Measurements from ENCODE around the gene PLAA. TPM values are rescaled to one million over a fixed set of nuclear protein-coding genes. Genes with fewer than 3 reads are reported as not detected.
A peak's percentile ranks its signal among the peaks of the same experiment; 100 is the strongest.

Gene PLAA
- 10 to 100 TPM; 11.4 to 26.5 (median 24.2) TPM for polyA plus RNA-seq

GRCh38 chr9:26946753-26947727 lies at the start of gene PLAA:
Gene PLAA, minus strand, starts transcription at chr9:26947242. Its CDS starts 197 bp downstream, at chr9:26947045.
- peak within 1 kb of the TSS; percentile 95 to 99 (median 98) for H3K4me3 Mint-ChIP-seq

GRCh38 chr9:26995810-26996209 lies 48.8 kb upstream of the PLAA start:
- no peaks in the 10 kb centered on the region for H3K9me3 Mint-ChIP-seq
- H3K36me3 Mint-ChIP-seq = peaks cover 0 to 5% (median 4%) of the 10 kb centered on the region in 3 donors
- H3K4me3 Mint-ChIP-seq = no peak overlapping the region
- no peak for DNase-seq
- no peaks in the 10 kb centered on the region for H3K4me1 Mint-ChIP-seq
- no peak overlapping the region for H3K27ac Mint-ChIP-seq
- H3K27me3 Mint-ChIP-seq (ENCODE audit: low read depth in 3 of 3) = no peaks in the 10 kb centered on the region

More at GRCh38 chr9:26946753-26947727, at the start of gene PLAA:
- peaks cover 49 to 56% of the 10 kb centered on the region in 2 donors for H3K4me1 Mint-ChIP-seq
- H3K9me3 Mint-ChIP-seq = no peaks in the 10 kb centered on the region
- DNase-seq = peak; percentile 89 to 92 (median 90)
- peaks cover 7 to 15% (median 11%) of the 10 kb centered on the region in 3 donors for H3K27me3 Mint-ChIP-seq (ENCODE audit: low read depth in 3 of 3)
- no peaks in the 10 kb centered on the region for H3K36me3 Mint-ChIP-seq
- H3K27ac Mint-ChIP-seq = peak within 1 kb of the TSS; percentile 98 to 100 (median 100)

DNA sequence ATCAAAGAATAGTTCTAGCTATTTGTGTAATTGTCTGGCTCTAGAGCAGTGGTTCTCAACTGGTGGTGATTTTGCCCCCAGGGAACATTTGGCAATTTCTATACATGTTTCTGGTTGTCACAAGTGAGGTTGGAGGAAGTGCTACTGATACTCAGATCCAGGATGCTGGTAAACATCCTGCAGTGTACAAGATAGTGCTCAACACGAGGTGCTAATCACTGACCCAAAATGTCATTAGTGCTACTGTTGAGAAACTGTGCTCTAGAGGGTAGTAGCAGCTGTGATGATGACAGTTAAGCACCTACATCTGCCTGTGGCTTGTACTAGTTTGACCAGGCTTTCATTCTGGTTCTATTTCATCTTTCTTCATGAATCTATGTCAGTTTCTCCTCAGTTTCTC lies 36.3 kb upstream of the PLAA start:
- Mint-ChIP-seq H3K36me3 (peaks cover 17 to 18% (median 17%) of the 10 kb centered on the region in 3 donors), H3K27ac (no peak overlapping the region), H3K4me1 (no peaks in the 10 kb centered on the region), H3K27me3 (ENCODE audit: low read depth in 3 of 3) (no peaks in the 10 kb centered on the region), H3K4me3 (no peak overlapping the region), H3K9me3 (no peaks in the 10 kb centered on the region)
- no peak for DNase-seq

DNA sequence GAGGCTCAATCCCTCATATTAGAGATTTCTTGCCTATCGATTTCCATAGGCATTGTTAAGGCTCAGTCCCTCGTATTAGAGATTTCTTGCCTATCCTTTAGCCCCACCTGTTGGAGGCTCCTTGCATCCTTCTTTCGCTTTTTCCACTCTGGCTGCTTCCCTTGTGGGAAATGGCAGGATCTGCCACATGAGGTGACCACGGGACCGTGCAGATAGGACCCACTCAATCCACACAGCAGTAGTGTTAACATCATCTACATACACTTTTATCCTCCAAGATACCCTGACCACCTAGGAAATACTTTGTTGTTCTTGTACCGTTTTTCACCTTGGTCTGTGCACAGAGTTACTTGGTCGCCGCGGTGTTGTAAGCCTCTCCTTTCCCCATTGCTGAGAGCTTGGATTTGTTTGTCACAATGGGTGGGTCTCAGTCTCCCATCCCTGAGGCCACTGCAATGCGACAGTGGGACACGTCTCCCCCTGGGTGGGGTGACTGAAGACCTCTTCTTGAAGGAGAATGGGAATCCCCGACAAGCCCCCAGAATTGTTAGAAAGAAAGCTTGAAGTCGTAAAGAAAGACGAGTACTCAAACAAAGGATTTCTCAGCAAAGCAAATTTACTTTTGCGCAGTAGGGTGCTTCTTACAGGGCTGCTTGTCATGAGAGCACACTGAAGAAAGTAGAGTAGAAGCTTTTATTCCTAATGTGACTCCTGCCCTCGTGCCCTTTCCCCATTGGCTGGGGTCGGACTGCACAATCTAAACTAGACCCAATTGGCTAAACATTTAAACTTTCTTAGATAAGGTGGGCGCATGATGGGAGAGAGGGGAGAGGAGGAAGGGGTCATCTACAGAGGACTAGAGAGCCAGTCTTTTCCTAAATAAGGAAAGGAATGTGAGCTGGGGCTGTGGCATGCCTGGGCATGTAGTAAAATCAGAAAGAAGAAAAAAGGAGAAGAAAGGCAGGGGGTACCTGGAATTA lies 29.0 kb upstream of the PLAA start:
- no peaks in the 10 kb centered on the region for H3K27me3 Mint-ChIP-seq (ENCODE audit: low read depth in 3 of 3)
- no peak for DNase-seq
- peaks cover 0 to 8% (median 3%) of the 10 kb centered on the region in 3 donors for H3K36me3 Mint-ChIP-seq

GRCh38 chr9:26974927-26975326 lies 27.9 kb upstream of the PLAA start:
- no peak for DNase-seq
- Mint-ChIP-seq H3K27ac (peak overlapping the region in 1 of 6 donors; percentile 8), H3K9me3 (no peaks in the 10 kb centered on the region), H3K4me3 (no peak overlapping the region), H3K4me1 (no peaks in the 10 kb centered on the region), H3K36me3 (peaks cover 3 to 6% (median 4%) of the 10 kb centered on the region in 3 donors), H3K27me3 (ENCODE audit: low read depth in 3 of 3) (no peaks in the 10 kb centered on the region)

More for the DNA sequence above, 29.0 kb upstream of the PLAA start:
- Mint-ChIP-seq H3K9me3 (no peaks in the 10 kb centered on the region), H3K4me3 (no peak overlapping the region), H3K27ac (no peak overlapping the region), H3K4me1 (no peaks in the 10 kb centered on the region)

DNA sequence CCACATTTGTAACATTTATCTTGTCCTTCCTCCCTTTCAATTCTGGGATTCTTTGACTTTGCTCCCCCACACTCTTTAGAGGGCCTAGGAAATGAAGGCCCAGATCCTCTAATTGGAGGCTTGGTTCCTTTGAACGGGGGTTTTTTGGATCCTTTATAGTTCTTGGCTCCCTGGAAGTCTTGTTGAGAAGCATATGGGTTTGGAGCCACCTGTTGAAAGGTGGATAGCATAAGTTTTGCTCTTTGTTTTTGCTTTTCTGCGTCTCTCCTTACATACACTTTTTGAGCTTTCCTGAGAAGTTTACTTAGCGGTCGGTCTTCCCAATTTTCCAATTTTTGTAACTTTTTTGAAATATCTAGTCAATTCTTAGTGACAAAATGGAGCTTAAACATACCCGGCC lies 26.9 kb upstream of the PLAA start:
- Mint-ChIP-seq H3K9me3 (no peaks in the 10 kb centered on the region), H3K27ac (no peak overlapping the region), H3K36me3 (peaks cover 3 to 14% (median 10%) of the 10 kb centered on the region in 3 donors), H3K27me3 (ENCODE audit: low read depth in 3 of 3) (peaks cover 0 to 2% (median 0%) of the 10 kb centered on the region in 3 donors), H3K4me1 (no peaks in the 10 kb centered on the region), H3K4me3 (no peak overlapping the region)
- no peak for DNase-seq

DNA sequence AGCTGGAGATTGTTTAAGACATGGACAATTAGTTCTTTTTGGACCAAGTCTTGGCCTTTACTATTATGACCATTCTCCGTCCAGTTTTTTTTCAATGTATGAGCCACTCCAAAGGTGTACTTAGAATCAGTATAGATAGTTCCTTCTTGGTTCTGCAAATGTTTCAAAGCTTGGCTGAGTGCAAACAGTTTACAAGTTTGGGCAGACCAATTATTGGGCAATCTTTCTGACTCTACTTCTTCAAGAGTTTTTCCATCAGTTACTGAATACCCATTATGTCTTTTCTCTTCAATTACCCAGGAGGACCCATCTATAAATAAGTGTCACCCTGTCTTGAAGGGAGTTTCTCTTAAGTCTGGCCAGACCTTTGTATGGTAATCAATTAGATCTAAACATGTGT lies 24.7 kb upstream of the PLAA start:
- peaks cover 0 to 2% (median 0%) of the 10 kb centered on the region in 3 donors for H3K27me3 Mint-ChIP-seq (ENCODE audit: low read depth in 3 of 3)
- H3K4me1 Mint-ChIP-seq = no peaks in the 10 kb centered on the region
- no peaks in the 10 kb centered on the region for H3K9me3 Mint-ChIP-seq
- H3K27ac Mint-ChIP-seq = no peak overlapping the region
- H3K36me3 Mint-ChIP-seq = peaks cover 6 to 14% (median 10%) of the 10 kb centered on the region in 3 donors
- no peak for DNase-seq
- no peak overlapping the region for H3K4me3 Mint-ChIP-seq

DNA sequence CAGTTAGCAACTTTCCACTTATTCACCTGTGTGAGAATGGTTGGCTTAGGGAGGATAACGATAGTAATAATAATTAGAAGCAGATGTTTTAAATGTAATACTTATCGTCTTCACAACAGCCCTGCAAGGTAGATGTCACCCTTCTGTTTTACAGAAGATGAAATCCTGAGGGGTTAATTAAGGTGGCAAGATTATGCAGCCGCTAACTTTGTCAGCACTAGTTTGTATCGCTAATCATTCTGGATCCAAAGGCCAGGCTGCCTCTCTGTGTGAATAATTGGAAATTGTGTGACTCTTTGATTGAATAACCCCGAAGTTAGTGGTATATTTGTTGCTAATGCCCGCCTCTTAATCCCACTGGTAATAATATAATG lies 9.8 kb upstream of the PLAA start:
- H3K27ac Mint-ChIP-seq = peak overlapping the region; percentile 85 to 96 (median 92)
- H3K9me3 Mint-ChIP-seq = no peaks in the 10 kb centered on the region
- peak overlapping the region; percentile 89 to 96 (median 92) for H3K4me3 Mint-ChIP-seq
- no peaks in the 10 kb centered on the region for H3K36me3 Mint-ChIP-seq
- peaks cover 30 to 32% of the 10 kb centered on the region in 2 donors for H3K4me1 Mint-ChIP-seq
- DNase-seq = no peak
- H3K27me3 Mint-ChIP-seq (ENCODE audit: low read depth in 3 of 3) = peaks cover 0 to 3% (median 2%) of the 10 kb centered on the region in 3 donors

DNA sequence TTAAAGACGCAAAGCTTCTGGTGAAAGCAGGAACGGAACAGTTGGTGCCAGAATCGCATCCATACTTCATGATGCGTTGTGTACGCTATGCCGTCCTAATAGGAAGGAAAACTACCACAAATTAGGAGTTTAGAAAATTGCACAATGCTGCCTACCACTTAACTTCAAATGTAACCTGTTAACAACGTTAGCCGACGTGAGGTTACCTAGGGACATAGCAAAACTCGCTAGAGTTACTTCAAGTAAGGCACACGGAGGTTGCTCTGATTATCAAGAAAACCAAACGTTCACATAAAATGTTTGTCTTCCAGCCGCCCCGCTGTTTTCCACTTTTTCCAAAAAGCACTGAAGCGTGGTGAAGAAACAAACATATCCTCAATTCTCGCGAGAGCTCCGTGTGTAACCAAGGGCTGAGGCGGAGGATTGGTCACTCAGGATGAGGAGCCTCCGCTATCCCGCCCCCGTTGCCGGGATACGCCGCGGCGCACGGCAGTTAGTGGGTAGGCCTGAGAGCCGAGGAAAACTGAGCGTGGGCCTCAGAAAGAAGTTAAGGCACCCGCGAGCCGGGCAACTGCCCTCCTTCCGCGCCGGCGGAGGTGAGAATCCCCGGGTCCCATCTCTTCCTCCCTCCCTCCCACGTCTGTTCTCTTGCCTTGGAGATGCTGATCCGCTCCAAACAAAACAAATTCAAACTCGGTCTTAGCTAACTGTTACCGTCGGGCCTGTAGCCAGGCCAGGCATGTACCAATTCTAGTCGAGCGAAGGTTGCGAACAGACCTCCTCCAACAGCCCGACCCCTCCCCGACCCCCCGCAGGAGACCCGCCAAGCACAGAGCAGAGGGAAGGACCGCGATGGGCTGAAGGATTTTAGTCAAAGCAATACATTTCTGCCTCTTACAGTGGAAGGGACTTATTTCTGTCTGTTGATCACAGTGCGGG lies 9.1 kb upstream of the PLAA start, which contains the start of gene IFT74:
Gene IFT74 (plus strand): TSS at position 492 of the 939 bp plus-strand sequence. CDS start 5,556 bp downstream, outside the sequence.
- H3K9me3 Mint-ChIP-seq = no peaks in the 10 kb centered on the region

DNA sequence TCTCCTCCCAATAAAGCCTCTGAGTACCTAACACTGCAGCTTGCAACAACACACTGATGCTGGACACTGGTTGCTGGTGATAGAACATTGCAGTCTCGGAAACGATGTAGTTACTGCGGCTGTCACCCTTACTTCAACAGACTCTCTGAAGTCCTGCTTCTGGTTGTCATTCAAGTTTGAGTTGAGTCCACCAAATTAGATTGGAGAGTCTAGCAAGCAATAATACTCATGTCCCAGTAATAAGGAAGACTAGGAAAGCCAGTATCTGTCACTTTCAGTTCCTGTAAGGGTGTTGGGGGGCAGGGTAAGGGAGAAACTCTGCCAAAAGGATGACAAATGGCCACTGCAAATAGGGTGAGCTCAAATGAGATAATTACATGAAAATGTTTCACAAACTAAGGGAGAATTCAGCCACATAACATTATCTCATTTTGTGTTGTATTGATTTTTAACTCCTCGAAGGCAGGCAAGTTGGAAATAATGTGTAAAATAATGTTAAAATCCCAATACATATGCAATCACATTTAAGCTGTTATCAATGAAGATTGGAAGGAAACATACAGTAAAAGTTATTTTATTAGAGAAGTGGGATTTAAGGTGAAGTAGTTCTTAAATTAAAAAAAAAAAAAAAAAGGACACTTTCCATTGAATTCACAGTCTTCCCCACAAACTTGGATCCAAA lies 8.3 kb upstream of the PLAA start:
- Mint-ChIP-seq H3K36me3 (no peaks in the 10 kb centered on the region), H3K4me3 (peak overlapping the region; percentile 89 to 96 (median 92)), H3K9me3 (no peaks in the 10 kb centered on the region), H3K27me3 (ENCODE audit: low read depth in 3 of 3) (peaks cover 0 to 3% (median 2%) of the 10 kb centered on the region in 3 donors), H3K27ac (peak overlapping the region; percentile 85 to 96 (median 92)), H3K4me1 (peaks cover 27 to 32% of the 10 kb centered on the region in 2 donors)
- peak in 1 of 3 donors; percentile 9 for DNase-seq

More for the DNA sequence above, 9.1 kb upstream of the PLAA start, which contains the start of gene IFT74:
- Mint-ChIP-seq H3K27me3 (ENCODE audit: low read depth in 3 of 3) (peaks cover 0 to 3% (median 2%) of the 10 kb centered on the region in 3 donors), H3K36me3 (no peaks in the 10 kb centered on the region), H3K4me3 (peak within 1 kb of the TSS; percentile 89 to 96 (median 92)), H3K27ac (peak within 1 kb of the TSS; percentile 85 to 96 (median 92)), H3K4me1 (peaks cover 27 to 32% of the 10 kb centered on the region in 2 donors)
- DNase-seq = peak; percentile 93 to 94 (median 93)

DNA sequence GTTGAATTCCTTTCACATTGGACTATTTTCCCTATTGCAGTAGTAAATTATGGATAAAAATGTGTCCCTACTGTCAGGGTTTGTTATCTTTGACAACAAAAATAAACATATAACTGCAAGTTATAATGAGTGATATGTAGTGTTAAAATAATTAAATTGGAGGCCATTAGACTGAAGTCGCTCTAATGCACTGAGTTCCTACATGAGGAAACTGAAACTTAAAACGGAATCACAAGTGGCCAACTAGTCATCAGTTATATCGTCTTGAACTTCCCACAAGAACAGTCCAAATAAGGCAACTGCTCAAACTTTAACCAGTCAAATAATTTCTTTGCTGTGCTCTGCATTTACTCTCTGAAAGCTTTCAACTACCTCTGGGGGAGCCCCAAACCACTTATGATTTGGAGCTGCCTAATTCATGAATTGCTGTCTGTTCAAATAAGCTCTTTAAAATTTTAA lies 7.0 kb upstream of the PLAA start:
- H3K27ac Mint-ChIP-seq = peak overlapping the region in 3 of 6 donors; percentile 58 to 80 (median 77)
- peaks cover 3 to 5% (median 4%) of the 10 kb centered on the region in 3 donors for H3K27me3 Mint-ChIP-seq (ENCODE audit: low read depth in 3 of 3)
- peak in 1 of 3 donors; percentile 36 for DNase-seq
- H3K9me3 Mint-ChIP-seq = no peaks in the 10 kb centered on the region
- peaks cover 27 to 32% of the 10 kb centered on the region in 2 donors for H3K4me1 Mint-ChIP-seq
- peak overlapping the region in 3 of 5 donors; percentile 20 to 57 (median 36) for H3K4me3 Mint-ChIP-seq
- H3K36me3 Mint-ChIP-seq = no peaks in the 10 kb centered on the region

GRCh38 chr9:26951794-26952193 lies 4.8 kb upstream of the PLAA start:
- no peak overlapping the region for H3K27ac Mint-ChIP-seq
- H3K4me1 Mint-ChIP-seq = peaks cover 31 to 42% of the 10 kb centered on the region in 2 donors
- no peak overlapping the region for H3K4me3 Mint-ChIP-seq
- H3K36me3 Mint-ChIP-seq = no peaks in the 10 kb centered on the region
- no peak for DNase-seq
- H3K9me3 Mint-ChIP-seq = no peaks in the 10 kb centered on the region
- peaks cover 9 to 14% (median 11%) of the 10 kb centered on the region in 3 donors for H3K27me3 Mint-ChIP-seq (ENCODE audit: low read depth in 3 of 3)
